Dendritic cell treated with granulocyte-macrophage colony-stimulating factor and Interleukin-4, amounts not matched to agents 40 ng/mL and 50 ng/mL, for 4 days (primary cell): ENCODE data around the gene CMTM2.

Experiments used
- H3K27ac Mint-ChIP-seq: one replicate; pipeline ENCODE4 v1.8.0; 2022; ENCODE audit warnings: mild to moderate bottlenecking, mixed read lengths
- H3K27me3 Mint-ChIP-seq: one replicate; pipeline ENCODE4 v1.8.0; 2022; ENCODE audit warnings: mild to moderate bottlenecking, mixed read lengths
- H3K36me3 Mint-ChIP-seq: one replicate; pipeline ENCODE4 v1.8.0; 2022; ENCODE audit warnings: low read depth, mixed read lengths
- H3K4me1 Mint-ChIP-seq: one replicate; pipeline ENCODE4 v1.8.0; 2022; ENCODE audit warnings: low read depth, mixed read lengths
- H3K4me3 Mint-ChIP-seq: one replicate; pipeline ENCODE4 v1.8.0; 2022; ENCODE audit warnings: mild to moderate bottlenecking, moderate library complexity, mixed read lengths
- H3K9me3 Mint-ChIP-seq: one replicate; pipeline ENCODE4 v1.8.0; 2022; ENCODE audit warnings: mixed read lengths
- intact Hi-C: fragments of 100-400 bp; cut with micrococcal nuclease; formaldehyde crosslinking; loops from one replicate; pipeline ENCODE4 v1.15.0; 2022

The CMTM2 gene

DNA sequence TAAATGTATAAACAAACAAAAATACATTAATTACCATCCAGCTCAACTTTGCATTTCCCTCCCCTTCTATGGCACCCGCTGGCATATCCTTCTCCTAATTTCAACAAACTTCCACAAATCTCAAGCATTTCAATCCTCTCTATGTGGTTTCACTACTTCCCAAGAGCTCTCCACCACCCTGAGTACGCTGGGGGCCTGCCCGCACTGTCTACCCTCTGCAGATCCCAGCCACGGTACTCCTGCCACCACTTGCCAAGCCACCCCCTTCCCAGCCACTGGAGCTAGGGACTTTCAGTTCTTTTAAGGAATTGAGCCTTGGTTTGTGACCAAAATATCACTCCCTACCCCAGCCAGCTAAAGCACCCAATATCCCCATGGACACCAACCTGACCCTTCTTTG, 31.2 kb upstream of the CMTM2 start:
- peak overlapping the region; percentile 78 for H3K4me3 Mint-ChIP-seq
- H3K36me3 Mint-ChIP-seq: peaks cover 58% of the 10 kb centered on the region
- intact Hi-C loops: no loop called here
- H3K9me3 Mint-ChIP-seq: no peaks in the 10 kb centered on the region
- H3K27ac Mint-ChIP-seq: peak overlapping the region; percentile 81
- H3K4me1 Mint-ChIP-seq: peaks cover 72% of the 10 kb centered on the region
- H3K27me3 Mint-ChIP-seq: no peaks in the 10 kb centered on the region

DNA sequence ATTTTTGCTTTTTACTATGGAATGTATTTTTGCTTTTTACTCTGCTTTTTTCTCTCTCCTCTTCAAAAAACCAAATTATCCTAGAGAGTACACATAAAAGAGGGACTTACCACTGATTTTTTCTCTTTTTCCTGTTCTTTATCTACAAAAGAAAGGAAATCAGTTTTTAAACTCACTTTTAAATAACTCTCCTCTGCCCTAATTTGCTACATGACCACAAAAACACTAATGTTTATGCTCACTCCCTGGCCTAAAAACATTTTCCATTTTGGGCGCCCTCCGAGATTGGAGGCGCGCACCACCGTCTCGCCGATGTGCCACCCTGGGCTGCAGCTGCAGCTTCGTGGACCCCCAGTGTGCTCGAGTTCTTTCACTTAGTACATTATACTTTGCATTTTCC, 30.4 kb upstream of the CMTM2 start:
- H3K27me3 Mint-ChIP-seq: no peaks in the 10 kb centered on the region
- H3K9me3 Mint-ChIP-seq: no peaks in the 10 kb centered on the region
- H3K27ac Mint-ChIP-seq: peak overlapping the region; percentile 81
- peaks cover 72% of the 10 kb centered on the region for H3K4me1 Mint-ChIP-seq
- peaks cover 58% of the 10 kb centered on the region for H3K36me3 Mint-ChIP-seq
- intact Hi-C loops: no loop called here
- peak overlapping the region; percentile 78 for H3K4me3 Mint-ChIP-seq

DNA sequence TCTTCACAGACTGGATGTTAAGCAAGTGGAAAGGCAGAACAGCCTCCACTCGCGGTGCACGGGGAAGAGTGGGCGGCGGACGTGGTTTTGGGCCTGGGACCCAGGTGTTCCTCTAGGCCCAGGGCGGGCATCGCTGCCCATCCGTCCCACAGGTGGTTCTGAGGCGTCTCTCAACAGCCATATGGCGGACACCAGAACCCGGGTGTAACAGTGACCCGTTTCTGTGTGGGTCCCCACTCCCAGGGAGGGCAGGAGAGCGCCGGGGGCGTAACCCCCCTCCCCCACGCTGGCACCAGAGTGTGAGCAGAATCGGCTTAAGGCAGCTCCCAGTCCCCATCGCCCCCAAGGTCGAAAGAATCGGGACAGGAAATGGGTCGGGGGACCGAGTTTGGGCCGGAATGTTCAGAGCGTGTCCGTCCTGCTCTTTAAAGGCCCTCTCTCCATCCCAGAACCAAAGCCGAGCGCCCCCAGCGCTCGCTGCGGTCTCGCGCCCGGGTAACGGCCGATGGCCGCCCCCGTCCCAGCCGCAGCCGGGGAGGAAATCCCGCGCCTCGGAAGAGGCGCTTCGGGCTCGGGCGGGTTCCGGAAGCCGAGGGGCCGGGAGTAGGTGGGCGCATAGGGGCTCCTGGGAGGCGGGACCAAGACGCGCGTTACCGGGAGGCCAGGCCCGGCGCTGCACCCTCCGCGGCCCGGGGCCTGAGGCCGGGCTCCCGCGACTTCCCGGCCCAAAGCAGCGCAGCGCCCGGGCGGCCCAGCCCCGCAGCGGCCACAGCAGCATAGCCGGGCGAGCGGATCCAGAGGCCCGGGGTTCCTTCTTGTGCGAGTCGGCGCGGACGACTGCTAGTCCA, 29.8 kb upstream of the CMTM2 start, which contains the start of gene TK2:
TSS of gene TK2 (minus strand) at position 839 of the 848 bp plus-strand sequence. CDS start at position 778, 61 bp downstream.
- Mint-ChIP-seq H3K27me3 (no peaks in the 10 kb centered on the region), H3K27ac (peak within 1 kb of the TSS; percentile 81), H3K36me3 (peaks cover 61% of the 10 kb centered on the region)

DNA sequence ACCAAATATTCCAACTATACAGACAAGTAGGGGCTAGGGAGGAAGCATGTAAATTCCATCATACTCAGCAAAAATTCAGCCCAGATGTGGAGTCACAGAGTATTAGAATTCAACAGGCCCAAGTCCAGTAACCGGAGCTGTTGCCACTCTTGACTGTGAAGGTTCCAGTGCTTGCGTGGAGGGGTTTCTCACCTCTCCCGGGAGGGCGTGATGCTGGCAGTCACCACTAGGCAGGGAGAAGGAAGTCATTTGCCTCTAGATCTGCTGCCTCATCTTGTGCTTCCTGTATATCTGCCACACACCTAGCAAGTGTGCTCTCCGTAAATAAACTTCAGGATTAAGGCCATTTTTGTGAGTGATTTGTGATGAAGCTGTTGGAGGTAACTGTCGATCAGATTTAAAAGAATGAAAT, 27.9 kb upstream of the CMTM2 start:
- Mint-ChIP-seq H3K27me3 (no peaks in the 10 kb centered on the region), H3K9me3 (no peaks in the 10 kb centered on the region), H3K27ac (peak overlapping the region; percentile 81), H3K4me1 (peaks cover 78% of the 10 kb centered on the region), H3K36me3 (peaks cover 67% of the 10 kb centered on the region), H3K4me3 (peak overlapping the region; percentile 81)
- intact Hi-C loops: no loop called here

More for the DNA sequence above, 29.8 kb upstream of the CMTM2 start, which contains the start of gene TK2:
- intact Hi-C loops: no loop called here
- no peaks in the 10 kb centered on the region for H3K9me3 Mint-ChIP-seq
- peaks cover 72% of the 10 kb centered on the region for H3K4me1 Mint-ChIP-seq
- peak within 1 kb of the TSS; percentile 78 for H3K4me3 Mint-ChIP-seq

DNA sequence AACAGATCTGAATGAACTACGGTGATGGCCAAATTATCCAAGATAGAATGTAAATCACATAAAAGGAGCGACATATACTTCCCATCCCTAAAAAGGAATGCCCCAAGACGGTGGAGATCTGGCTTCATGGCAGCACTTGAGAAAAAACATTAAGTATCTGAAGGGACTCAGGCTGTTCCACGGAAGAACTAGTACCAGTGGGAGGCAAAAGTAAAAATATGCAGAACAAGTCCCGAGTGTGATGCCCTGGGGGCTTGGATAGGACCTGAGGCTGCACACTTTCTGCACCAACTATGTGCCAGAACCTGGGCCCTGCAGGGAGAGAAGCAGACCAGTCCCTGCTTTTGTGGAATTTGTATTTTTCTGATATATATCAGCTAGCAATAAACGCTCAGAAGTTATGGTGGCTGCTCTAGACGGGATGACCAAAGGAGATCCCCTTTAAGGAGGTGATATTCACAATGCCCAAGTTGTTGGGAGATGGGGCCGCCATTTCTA, 27.4 kb upstream of the CMTM2 start:
- Mint-ChIP-seq H3K27ac (peak overlapping the region; percentile 81), H3K27me3 (no peaks in the 10 kb centered on the region), H3K9me3 (no peaks in the 10 kb centered on the region), H3K4me3 (peak overlapping the region; percentile 81), H3K36me3 (peaks cover 62% of the 10 kb centered on the region), H3K4me1 (peaks cover 73% of the 10 kb centered on the region)
- intact Hi-C loops: loop anchor here (1.0 to 2.0 kb wide), 3 partner anchors 27 to 55 kb away; no protein-coding TSS in a partner anchor

DNA sequence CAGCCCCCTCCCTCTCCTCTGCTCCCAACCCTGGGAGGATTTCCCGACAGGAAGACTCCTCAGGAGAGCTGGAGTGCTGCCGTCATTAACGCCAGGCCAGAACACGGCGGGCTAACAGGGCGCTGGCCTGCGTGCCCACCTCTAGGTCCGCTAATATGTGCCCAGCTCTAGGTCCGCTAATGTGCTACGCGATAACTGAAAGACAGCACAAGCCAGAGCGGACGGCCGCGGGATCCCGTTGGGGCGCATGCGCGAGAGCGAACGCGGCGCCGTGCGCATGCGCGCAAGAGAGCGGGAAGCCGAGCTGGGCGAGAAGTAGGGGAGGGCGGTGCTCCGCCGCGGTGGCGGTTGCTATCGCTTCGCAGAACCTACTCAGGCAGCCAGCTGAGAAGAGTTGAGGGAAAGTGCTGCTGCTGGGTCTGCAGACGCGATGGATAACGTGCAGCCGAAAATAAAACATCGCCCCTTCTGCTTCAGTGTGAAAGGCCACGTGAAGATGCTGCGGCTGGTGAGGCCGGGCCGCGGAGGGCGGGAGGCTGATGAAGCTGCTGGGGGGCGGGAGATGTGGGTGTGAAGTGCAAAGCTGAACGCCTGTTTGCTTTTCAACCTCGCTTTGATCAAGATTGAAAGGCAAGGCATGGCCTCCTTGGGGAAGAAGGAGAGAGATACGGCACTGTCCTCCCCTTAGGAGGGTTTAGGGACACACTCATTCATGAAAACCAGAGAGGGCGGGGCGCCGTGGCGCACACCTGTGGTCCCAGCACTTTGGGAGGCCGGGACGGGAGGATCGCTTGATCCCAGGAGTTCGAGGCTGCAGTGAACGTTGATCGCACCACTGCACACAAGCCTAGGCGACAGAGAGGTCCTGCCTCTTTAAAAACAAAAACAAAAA, 26.7 kb upstream of the CMTM2 start, which contains the start of gene CKLF:
TSS of gene CKLF (plus strand) at position 291 of the 892 bp plus-strand sequence. CDS start at position 431, 140 bp downstream.
- peak within 1 kb of the TSS; percentile 81 for H3K4me3 Mint-ChIP-seq
- H3K27me3 Mint-ChIP-seq: no peaks in the 10 kb centered on the region
- H3K4me1 Mint-ChIP-seq: peaks cover 70% of the 10 kb centered on the region
- H3K27ac Mint-ChIP-seq: peak within 1 kb of the TSS; percentile 81
- peaks cover 59% of the 10 kb centered on the region for H3K36me3 Mint-ChIP-seq
- intact Hi-C loops: loop anchor here (1.0 to 2.0 kb wide), 3 partner anchors 28 to 54 kb away; no protein-coding TSS in a partner anchor
- no peaks in the 10 kb centered on the region for H3K9me3 Mint-ChIP-seq

DNA sequence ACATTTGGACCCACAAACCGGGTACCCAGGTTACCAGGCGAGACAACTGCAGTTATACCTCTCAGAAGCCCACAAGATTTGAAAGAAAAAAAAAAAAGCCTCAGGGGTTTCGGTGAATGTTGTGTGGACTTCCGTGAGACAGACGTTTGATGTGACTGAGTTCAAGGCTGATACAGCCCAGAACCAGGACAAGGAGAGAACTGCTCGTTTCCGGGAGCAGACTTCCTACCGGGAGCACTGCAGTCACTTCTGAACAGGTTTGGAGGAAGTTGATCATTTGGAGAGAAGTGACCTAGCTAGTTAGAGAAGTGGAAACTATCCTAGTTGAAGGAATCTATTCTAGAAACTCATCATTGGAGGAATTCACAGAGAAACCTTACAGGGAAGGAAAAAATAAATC, 26.0 kb upstream of the CMTM2 start:
- H3K9me3 Mint-ChIP-seq: no peaks in the 10 kb centered on the region
- peak overlapping the region; percentile 81 for H3K27ac Mint-ChIP-seq

DNA sequence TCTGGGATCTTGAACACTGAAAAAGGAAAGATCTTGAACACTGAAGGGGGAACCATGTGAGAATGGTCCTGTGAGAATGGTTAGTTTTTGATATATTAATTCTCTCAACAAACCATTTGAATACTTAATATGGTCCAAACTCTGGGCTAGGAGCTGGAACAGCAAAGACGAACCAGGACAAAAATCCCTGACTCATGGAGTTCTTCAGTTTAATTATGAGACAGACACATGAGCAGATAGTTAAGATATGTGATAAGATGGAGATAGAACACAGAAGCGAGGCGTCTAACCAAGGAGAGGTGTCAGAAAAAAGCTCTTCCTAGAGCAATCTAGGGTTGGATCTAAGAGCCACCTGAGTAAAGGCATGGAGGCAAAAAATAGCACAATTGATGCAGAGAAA, 25.2 kb upstream of the CMTM2 start:
- Mint-ChIP-seq H3K4me1 (peaks cover 62% of the 10 kb centered on the region), H3K27ac (peak overlapping the region; percentile 81)

More for the DNA sequence above, 26.0 kb upstream of the CMTM2 start:
- Mint-ChIP-seq H3K4me3 (peak overlapping the region; percentile 81), H3K36me3 (peaks cover 59% of the 10 kb centered on the region), H3K27me3 (no peaks in the 10 kb centered on the region), H3K4me1 (peaks cover 66% of the 10 kb centered on the region)
- intact Hi-C loops: loop anchor here (2.0 kb wide), 2 partner anchors 28 to 54 kb away; no protein-coding TSS in a partner anchor

DNA sequence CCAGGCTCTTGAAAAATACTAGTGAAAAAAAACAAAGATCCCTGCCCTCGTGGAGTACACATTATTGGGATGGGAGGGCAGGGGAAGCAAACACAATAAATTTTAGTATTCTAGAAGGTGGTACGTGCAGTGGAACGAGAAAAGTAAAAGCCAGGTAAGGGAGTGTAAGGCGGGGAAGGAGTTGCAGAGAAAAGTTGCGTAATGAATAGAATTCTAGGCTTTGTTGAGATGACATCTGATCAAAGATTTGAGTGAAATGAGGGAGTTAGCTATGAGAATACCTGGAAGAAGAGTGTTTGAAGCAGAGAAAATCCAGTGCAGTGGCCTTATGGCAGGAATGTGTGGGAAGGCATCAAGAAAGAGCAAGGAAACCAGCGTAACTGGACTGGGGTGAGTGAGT, 24.8 kb upstream of the CMTM2 start:
- Mint-ChIP-seq H3K27ac (peak overlapping the region; percentile 81), H3K9me3 (no peaks in the 10 kb centered on the region), H3K4me3 (peak overlapping the region; percentile 81), H3K36me3 (peaks cover 64% of the 10 kb centered on the region), H3K27me3 (no peaks in the 10 kb centered on the region), H3K4me1 (peaks cover 60% of the 10 kb centered on the region)
- intact Hi-C loops: no loop called here

More for the DNA sequence above, 25.2 kb upstream of the CMTM2 start:
- intact Hi-C loops: no loop called here
- no peaks in the 10 kb centered on the region for H3K9me3 Mint-ChIP-seq
- peaks cover 63% of the 10 kb centered on the region for H3K36me3 Mint-ChIP-seq
- no peaks in the 10 kb centered on the region for H3K27me3 Mint-ChIP-seq
- H3K4me3 Mint-ChIP-seq: peak overlapping the region; percentile 81

DNA sequence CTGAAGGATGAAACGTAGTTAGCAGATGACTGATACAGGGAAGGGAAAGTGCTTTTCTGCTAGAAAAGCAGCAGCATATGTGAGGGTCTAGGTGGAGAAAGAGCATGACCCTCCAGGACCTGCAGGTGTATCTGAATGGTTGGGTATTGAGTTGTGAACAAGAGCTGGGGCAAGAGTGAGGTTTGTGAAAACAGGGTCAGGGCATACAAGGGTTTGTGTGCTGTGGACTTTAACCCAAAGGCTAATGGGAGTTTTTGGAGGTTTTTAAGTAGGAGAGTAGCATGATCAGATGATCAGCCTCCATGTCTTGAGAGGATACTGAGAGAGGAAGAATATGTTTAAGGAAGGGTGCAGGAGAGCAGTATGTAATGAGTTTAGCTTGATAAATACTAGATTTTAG, 19.2 kb upstream of the CMTM2 start:
- Mint-ChIP-seq H3K4me1 (peaks cover 52% of the 10 kb centered on the region), H3K27me3 (no peaks in the 10 kb centered on the region), H3K36me3 (peaks cover 87% of the 10 kb centered on the region), H3K9me3 (no peaks in the 10 kb centered on the region), H3K4me3 (no peak overlapping the region), H3K27ac (peak overlapping the region; percentile 2)
- intact Hi-C loops: no loop called here

DNA sequence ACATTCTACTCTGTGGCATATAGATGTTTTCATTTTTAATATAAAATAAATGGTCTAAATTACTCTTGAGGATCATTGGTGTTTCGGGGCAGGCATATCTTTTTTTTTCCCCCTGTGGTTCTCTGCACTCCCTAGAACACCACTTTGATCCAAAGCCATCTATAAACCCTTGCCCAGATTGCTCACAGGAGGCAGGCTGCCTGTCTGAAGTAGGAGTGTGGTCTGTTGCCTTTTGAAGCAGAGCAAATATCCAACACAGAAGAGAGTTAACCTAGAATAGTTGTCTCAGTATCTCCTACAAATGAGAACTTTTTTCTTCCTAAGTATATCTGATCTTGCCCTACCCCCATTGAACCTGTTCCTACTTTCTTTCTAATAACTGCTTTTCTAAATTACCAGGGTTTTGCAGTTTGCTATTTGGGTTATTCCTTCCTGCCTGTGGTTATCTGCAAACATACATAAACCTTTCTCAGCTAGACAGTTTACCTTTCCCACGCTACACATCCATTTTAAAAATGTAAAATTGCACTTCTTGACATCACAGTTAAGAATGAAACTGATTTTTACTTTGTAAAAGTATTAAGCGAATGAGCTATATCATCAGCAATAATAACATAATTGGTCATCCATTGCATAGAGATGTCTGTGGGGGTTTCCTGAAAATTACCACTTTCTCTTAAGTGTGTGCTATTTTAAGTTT, 17.7 kb upstream of the CMTM2 start:
- H3K9me3 Mint-ChIP-seq: no peaks in the 10 kb centered on the region
- peaks cover 40% of the 10 kb centered on the region for H3K4me1 Mint-ChIP-seq
- no peaks in the 10 kb centered on the region for H3K27me3 Mint-ChIP-seq
- no peak overlapping the region for H3K27ac Mint-ChIP-seq
- intact Hi-C loops: no loop called here
- peaks cover 90% of the 10 kb centered on the region for H3K36me3 Mint-ChIP-seq
- H3K4me3 Mint-ChIP-seq: no peak overlapping the region

DNA sequence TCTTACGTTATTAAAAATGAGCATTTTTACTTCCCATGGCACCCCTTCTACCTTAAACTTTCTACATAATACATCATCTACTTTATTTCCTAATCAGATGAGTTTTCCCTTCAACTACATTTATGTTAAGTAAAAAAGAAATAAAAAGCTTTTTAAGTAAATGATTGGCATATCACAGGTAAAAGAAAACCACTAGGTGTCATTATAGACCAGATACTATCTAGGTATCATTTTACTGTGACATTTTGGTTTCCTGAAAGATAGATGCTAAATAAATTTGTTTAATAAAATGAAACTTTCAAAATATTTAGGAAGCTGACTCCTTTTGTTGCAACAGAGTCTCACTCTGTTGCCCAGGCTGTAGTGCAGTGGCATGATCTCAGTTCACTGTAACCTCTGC, 16.9 kb upstream of the CMTM2 start:
- Mint-ChIP-seq H3K36me3 (peaks cover 96% of the 10 kb centered on the region), H3K27ac (no peak overlapping the region), H3K9me3 (no peaks in the 10 kb centered on the region), H3K27me3 (no peaks in the 10 kb centered on the region), H3K4me3 (no peak overlapping the region), H3K4me1 (peaks cover 38% of the 10 kb centered on the region)
- intact Hi-C loops: no loop called here

DNA sequence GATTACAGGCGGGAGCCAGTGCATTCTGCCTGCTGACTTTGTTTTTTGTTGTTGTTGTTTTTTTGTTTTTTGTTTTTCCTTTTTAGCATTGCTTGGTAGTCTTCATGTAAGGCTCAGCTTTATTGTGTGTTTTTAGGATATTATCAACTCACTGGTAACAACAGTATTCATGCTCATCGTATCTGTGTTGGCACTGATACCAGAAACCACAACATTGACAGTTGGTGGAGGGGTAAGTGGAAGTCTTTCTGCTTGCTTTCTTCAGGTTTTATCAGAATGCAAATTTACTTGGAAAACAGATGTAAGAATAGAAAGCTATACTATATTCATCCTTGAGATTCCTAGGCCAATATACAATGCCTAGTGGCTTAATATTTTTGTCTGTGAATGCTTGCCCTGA, 16.3 kb upstream of the CMTM2 start:
- H3K27ac Mint-ChIP-seq: no peak overlapping the region
- peaks cover 34% of the 10 kb centered on the region for H3K4me1 Mint-ChIP-seq
- H3K4me3 Mint-ChIP-seq: no peak overlapping the region
- no peaks in the 10 kb centered on the region for H3K27me3 Mint-ChIP-seq
- intact Hi-C loops: no loop called here
- peaks cover 96% of the 10 kb centered on the region for H3K36me3 Mint-ChIP-seq
- H3K9me3 Mint-ChIP-seq: no peaks in the 10 kb centered on the region
